Colonic mucosa (tissue), 4 donors: ENCODE data around the gene DNPEP. TPM values are rescaled to one million over a fixed set of nuclear protein-coding genes. Genes with fewer than 3 reads are reported as not detected.

Experiments used
- DNase-seq: peaks from one replicate; pipeline ENCODE4 v3.0.0-alpha.2; 2020
- H3K27ac ChIP-seq: fragments of 200-600 bp; one replicate; pipeline ENCODE4 v1.8.0; 2021
- H3K27me3 ChIP-seq: fragments of 200-600 bp; one replicate; pipeline ENCODE4 v1.8.0; 2021
- H3K36me3 ChIP-seq: fragments of 200-600 bp; one replicate; pipeline ENCODE4 v1.8.0; 2021
- H3K4me1 ChIP-seq: fragments of 200-600 bp; one replicate; pipeline ENCODE4 v1.8.0; 2021; ENCODE audit warnings: mild to moderate bottlenecking
- H3K4me3 ChIP-seq: fragments of 200-600 bp; one replicate; pipeline ENCODE4 v1.8.0; 2021
- H3K9ac ChIP-seq, 2 donors: one replicate each; pipeline ENCODE4 v1.7.0; 2013; ENCODE audit warnings: control low read depth in 2 of 2, low read depth in 2 of 2, low read length in 2 of 2
- H3K9me3 ChIP-seq: fragments of 200-600 bp; one replicate; pipeline ENCODE4 v1.8.0; 2021
- intact Hi-C: fragments of 100-400 bp; cut with DNase I; formaldehyde crosslinking; loops from one replicate; pipeline ENCODE4 v1.14.1; 2022
- total RNA-seq, 2 donors: library from RNA; stranded (reverse); fragmentation: NEBNext Ultra II Directional in 1 of 2; extraction: Animal tissue kit (Norgen Biotek cat#: 25700) in 1 of 2; gene quantifications; one replicate each; pipeline ENCODE4 v1.2.1, GENCODE V29; 2021
- TF ChIP-seq, protein P1 (sequence below): fragments of 200-600 bp; IDR thresholded peaks from one replicate; pipeline ENCODE4 v1.8.0; 2022; ENCODE audit warnings: antibody characterized with exemption, mild to moderate bottlenecking
- donor health status: healthy.
- donor health status: DM: no; HTN: no; CAD: no.
- donor health status: DM: no; HTN: no; CAD: no.

DNPEP gene
- total RNA-seq, 2 donors from 2014 or later, result 96.1 to 96.7 TPM

DNA sequence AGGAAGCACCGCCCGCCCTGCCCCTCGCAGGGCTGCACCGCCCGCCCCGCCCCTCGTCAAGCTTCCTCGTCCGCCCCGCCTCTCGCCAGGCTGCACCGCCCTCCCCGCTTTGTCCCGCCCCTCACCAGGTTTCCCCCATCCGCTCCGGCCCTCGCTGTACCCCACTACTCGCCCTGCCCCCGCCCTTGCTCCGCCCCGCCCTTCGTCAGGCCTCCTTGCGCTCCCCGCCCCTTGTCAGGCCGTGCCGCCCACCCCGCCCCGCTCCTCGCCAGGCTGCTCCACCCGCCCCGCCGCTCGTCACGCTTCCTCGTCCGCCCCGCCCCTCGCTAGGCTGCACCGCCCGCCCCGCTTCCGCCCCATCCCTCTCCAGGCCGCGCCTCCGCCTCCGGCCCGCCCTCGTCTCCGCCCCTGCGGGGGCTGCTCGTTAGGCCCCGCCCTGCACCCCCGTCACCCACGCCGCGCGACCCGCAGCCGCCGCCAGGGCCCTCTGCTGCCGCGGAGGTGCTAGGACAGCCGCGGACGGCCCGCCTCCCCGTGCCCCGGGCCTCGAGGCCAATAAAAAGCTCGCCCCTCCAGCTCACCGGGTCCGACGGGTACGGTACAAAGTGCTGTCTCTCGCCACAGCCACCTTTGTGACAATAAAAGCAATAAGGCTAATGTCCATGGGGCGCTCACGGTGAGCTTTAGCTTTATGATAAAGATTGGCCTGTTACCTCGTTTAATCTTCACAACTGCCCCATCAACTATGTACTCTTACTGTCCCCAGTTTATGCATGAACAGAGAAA lies 602 bp upstream of the DNPEP start:
- DNase-seq, result peak; percentile 99
- intact Hi-C loops, result no loop called here
- no peaks in the 10 kb centered on the region for H3K9me3 ChIP-seq
- H3K4me3 ChIP-seq, result peak overlapping the region; percentile 20
- H3K27me3 ChIP-seq, result no peaks in the 10 kb centered on the region
- H3K4me1 ChIP-seq, result peaks cover 8% of the 10 kb centered on the region
- H3K9ac ChIP-seq, result peak overlapping the region; percentile 19 to 77
- peaks cover 8% of the 10 kb centered on the region for H3K36me3 ChIP-seq
- peak overlapping the region; percentile 78 for H3K27ac ChIP-seq
- TF ChIP-seq, protein P1, sequence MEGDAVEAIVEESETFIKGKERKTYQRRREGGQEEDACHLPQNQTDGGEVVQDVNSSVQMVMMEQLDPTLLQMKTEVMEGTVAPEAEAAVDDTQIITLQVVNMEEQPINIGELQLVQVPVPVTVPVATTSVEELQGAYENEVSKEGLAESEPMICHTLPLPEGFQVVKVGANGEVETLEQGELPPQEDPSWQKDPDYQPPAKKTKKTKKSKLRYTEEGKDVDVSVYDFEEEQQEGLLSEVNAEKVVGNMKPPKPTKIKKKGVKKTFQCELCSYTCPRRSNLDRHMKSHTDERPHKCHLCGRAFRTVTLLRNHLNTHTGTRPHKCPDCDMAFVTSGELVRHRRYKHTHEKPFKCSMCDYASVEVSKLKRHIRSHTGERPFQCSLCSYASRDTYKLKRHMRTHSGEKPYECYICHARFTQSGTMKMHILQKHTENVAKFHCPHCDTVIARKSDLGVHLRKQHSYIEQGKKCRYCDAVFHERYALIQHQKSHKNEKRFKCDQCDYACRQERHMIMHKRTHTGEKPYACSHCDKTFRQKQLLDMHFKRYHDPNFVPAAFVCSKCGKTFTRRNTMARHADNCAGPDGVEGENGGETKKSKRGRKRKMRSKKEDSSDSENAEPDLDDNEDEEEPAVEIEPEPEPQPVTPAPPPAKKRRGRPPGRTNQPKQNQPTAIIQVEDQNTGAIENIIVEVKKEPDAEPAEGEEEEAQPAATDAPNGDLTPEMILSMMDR, result peak; percentile 59

DNA sequence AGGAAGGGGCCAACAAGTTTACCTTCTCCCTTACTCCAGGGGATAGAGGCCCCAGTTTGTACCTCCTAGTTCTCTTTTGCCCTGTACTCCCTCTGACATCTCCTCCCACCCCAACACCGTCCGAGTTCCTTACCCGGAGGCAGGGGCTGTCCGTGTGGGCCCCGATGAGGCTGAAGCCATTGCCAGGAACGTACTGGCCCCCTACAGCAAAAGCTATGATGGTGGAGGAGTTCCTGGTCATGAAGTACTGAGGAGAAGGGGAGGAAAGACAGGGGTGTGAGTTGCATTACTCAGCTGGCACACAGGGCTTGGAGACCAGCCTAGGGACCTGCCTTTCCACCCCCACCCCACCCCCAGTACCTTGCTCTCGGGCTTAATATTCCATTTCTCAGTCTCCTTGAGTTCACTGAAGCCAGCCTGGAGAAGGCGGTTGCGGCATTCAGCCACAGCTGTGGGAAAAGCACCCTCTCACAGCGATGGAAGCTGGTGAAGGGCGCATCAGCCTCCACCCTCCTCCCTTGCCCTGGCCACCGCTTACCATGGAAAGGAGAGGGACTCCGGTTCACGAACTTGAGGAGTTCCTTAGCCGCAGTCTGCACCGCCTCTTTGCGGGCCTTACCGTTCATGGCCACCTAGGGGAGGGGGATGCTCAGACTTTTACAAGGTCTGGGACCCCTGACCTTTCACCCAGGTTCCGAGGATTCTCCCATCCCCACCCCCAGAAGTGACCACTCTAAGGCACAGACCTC lies 1.0 kb downstream of the DNPEP start:
- H3K4me3 ChIP-seq, result peak overlapping the region; percentile 81
- TF ChIP-seq, protein P1, result no peak
- intact Hi-C loops, result no loop called here
- peaks cover 8% of the 10 kb centered on the region for H3K36me3 ChIP-seq
- H3K9ac ChIP-seq, result peak overlapping the region; percentile 46 to 78
- DNase-seq, result no peak
- no peaks in the 10 kb centered on the region for H3K27me3 ChIP-seq
- H3K27ac ChIP-seq, result peak overlapping the region; percentile 95
- H3K4me1 ChIP-seq, result peaks cover 8% of the 10 kb centered on the region
- H3K9me3 ChIP-seq, result no peaks in the 10 kb centered on the region

DNA sequence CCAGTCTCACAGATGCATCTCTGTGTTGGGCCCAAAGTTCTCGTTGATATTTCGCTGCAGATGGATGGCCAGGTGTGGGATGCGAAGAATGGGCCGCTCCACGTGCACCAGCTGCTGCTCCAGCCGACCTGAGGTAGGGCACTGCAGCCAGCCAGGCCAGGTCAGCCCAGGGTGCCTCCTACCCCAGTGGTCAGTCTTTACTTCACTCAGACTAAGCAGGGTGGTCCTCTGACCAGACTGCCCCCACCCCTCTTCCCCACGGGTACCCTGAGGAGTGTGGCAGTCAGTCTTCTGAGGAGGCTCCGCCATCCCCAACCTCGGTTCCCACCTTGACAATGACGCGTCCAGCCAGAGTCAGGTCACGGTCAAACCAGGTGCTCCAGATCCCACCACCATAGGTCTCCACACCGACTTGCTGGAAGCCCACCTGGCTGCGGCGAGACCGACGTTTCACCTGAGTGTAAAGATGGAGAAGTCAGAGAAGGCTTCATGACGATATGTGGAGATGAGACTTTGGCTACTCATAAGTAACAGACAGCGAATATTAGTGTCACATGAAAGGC lies 1.7 kb downstream of the DNPEP start:
- intact Hi-C loops, result no loop called here

DNA sequence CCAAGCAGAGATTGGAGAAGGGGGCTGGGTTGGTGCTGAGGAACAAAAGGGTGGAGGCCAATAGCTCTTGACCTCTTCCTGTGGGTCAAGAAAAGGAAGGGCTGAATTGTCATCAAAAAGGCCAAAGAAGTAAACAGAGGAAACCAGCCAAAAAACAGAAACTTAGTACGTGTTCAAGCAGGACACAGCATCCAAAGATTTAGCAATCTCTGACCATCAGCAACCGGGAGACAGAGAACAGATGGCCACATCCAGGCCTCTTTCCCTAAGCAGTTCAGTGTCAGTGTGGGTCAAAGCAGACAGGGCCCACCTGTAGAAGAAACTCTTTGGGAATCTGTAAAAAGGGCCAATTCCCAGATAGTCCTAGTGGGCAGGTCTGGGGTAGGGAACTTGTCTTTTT lies 2.9 kb downstream of the DNPEP start:
- Histone ChIP-seq H3K27me3 (no peaks in the 10 kb centered on the region), H3K9me3 (no peaks in the 10 kb centered on the region), H3K4me1 (peaks cover 8% of the 10 kb centered on the region), H3K4me3 (no peak overlapping the region), H3K27ac (no peak overlapping the region), H3K36me3 (peaks cover 8% of the 10 kb centered on the region), H3K9ac (no peak overlapping the region)
- no peak for DNase-seq
- intact Hi-C loops, result no loop called here
- TF ChIP-seq, protein P1, result no peak

More for the DNA sequence above, 1.7 kb downstream of the DNPEP start:
- peaks cover 8% of the 10 kb centered on the region for H3K4me1 ChIP-seq
- H3K27ac ChIP-seq, result no peak overlapping the region
- H3K4me3 ChIP-seq, result no peak overlapping the region
- no peaks in the 10 kb centered on the region for H3K9me3 ChIP-seq
- H3K27me3 ChIP-seq, result no peaks in the 10 kb centered on the region
- no peak for DNase-seq
- no peak overlapping the region for H3K9ac ChIP-seq
- TF ChIP-seq, protein P1, result no peak
- H3K36me3 ChIP-seq, result peaks cover 8% of the 10 kb centered on the region

DNA sequence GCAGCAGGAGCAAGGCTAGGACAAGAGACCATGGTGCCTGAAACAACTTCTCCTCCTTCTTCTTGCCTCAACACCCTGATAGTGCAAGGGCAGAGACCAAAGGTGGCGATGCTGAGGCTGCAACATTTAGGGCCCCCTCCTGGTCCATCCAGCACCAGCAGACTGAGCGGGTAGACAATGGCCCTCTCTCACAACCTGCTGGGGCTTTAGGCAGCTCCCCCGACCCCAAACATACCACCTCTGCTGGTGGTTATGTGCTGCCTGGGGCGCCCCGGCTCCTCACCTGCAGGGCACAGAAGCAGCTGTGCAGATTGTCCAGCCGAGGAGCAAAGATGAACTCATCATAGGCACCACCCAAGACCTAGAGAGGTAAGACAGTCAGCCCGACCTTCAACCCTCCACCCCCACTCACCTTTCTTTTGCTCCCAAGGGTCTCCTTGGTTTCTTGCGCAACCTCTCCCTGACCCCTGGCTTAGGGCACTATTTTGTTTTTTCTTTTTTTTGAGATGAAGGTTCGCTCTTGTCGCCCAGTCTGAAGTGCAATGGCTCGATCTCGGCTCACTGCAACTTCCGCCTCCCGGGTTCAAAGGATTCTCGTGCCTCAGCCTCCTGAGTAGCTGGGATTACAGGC lies 3.5 kb downstream of the DNPEP start:
- Histone ChIP-seq H3K9ac (no peak overlapping the region), H3K4me1 (peaks cover 8% of the 10 kb centered on the region), H3K36me3 (peaks cover 8% of the 10 kb centered on the region), H3K4me3 (no peak overlapping the region), H3K27me3 (no peaks in the 10 kb centered on the region), H3K27ac (no peak overlapping the region), H3K9me3 (no peaks in the 10 kb centered on the region)
- TF ChIP-seq, protein P1, result no peak
- no peak for DNase-seq
- intact Hi-C loops, result no loop called here
